SJCRH30 (cell line): ENCODE data around the gene WDFY2. TPM values are rescaled to one million over a fixed set of nuclear protein-coding genes. Genes with fewer than 3 reads are reported as not detected.
"Not testable (repeated sequence)": the region's sequence is repeated elsewhere in the genome, so short reads cannot be mapped to it uniquely, and the experiment has no call there.

Experiments used
- DNase-seq, 2 experiments: peaks; one replicate each; pipeline ENCODE4 v3.0.0-alpha.2; 2015 to 2020
- H3K27ac ChIP-seq: fragments of 250-450 bp; sonication (Bioruptor Pico); 2 replicates; pipeline ENCODE4 v1.5.1; 2020; ENCODE audit warnings: mild to moderate bottlenecking, moderate library complexity
- H3K27me3 ChIP-seq: fragments of 250-450 bp; sonication (Bioruptor Pico); 2 replicates; pipeline ENCODE4 v1.5.1; 2020; ENCODE audit warnings: mild to moderate bottlenecking, moderate library complexity
- H3K36me3 ChIP-seq: fragments of 250-450 bp; sonication (Bioruptor Pico); 2 replicates; pipeline ENCODE4 v1.5.1; 2020; ENCODE audit warnings: mild to moderate bottlenecking, moderate library complexity
- H3K4me1 ChIP-seq: fragments of 250-450 bp; sonication (Bioruptor Pico); 2 replicates; pipeline ENCODE4 v1.5.1; 2020; ENCODE audit warnings: mild to moderate bottlenecking, moderate library complexity
- H3K4me3 ChIP-seq: fragments of 250-450 bp; sonication (Bioruptor Pico); 2 replicates; pipeline ENCODE4 v1.5.1; 2020; ENCODE audit warnings: mild to moderate bottlenecking, moderate library complexity
- H3K9me3 ChIP-seq: fragments of 250-450 bp; sonication (Bioruptor Pico); replicated peaks from 2 replicates; pipeline ENCODE4 v1.5.1; 2020; ENCODE audit warnings: mild to moderate bottlenecking, moderate library complexity
- total RNA-seq: library from RNA; depleted of rRNA; stranded (reverse); fragments of >200 nt; shearing (Covaris generic); gene quantifications from 2 replicates; pipeline ENCODE4 v1.2.3, GENCODE V29; 2014

The WDFY2 gene
- total RNA-seq, 1 experiment from 2014 or later: 13.2 TPM

GRCh38 chr13:51556740-51557139, 27.5 kb upstream of the WDFY2 start:
- Histone ChIP-seq H3K27me3 (no peaks in the 10 kb centered on the region), H3K4me1 (no peaks in the 10 kb centered on the region), H3K27ac (no peak overlapping the region), H3K9me3 (no peaks in the 10 kb centered on the region; the same call in 1 of the 2 replicates), H3K4me3 (no peak overlapping the region), H3K36me3 (no peaks in the 10 kb centered on the region)
- DNase-seq: no peak

GRCh38 chr13:51557438-51557837, 26.8 kb upstream of the WDFY2 start:
- Histone ChIP-seq H3K27ac (no peak overlapping the region), H3K27me3 (no peaks in the 10 kb centered on the region)

GRCh38 chr13:51557875-51558612, 26.2 kb upstream of the WDFY2 start:
- no peak for DNase-seq
- H3K36me3 ChIP-seq: no peaks in the 10 kb centered on the region
- H3K4me3 ChIP-seq: no peak overlapping the region
- H3K27ac ChIP-seq: no peak overlapping the region
- no peaks in the 10 kb centered on the region; the same call in 1 of the 2 replicates for H3K9me3 ChIP-seq
- no peaks in the 10 kb centered on the region for H3K4me1 ChIP-seq
- no peaks in the 10 kb centered on the region for H3K27me3 ChIP-seq

More at GRCh38 chr13:51557438-51557837, 26.8 kb upstream of the WDFY2 start:
- Histone ChIP-seq H3K9me3 (no peaks in the 10 kb centered on the region; the same call in 1 of the 2 replicates), H3K4me3 (no peak overlapping the region), H3K36me3 (no peaks in the 10 kb centered on the region), H3K4me1 (no peaks in the 10 kb centered on the region)
- no peak for DNase-seq

- no peaks in the 10 kb centered on the region; the same call in 1 of the 2 replicates for H3K9me3 ChIP-seq
- H3K4me3 ChIP-seq: no peak overlapping the region
- H3K4me1 ChIP-seq: no peaks in the 10 kb centered on the region
- no peaks in the 10 kb centered on the region for H3K27me3 ChIP-seq
- H3K27ac ChIP-seq: no peak overlapping the region
- DNase-seq: no peak
- no peaks in the 10 kb centered on the region for H3K36me3 ChIP-seq
Observed at GRCh38 chr13:51559946-51560735, 24.1 kb upstream of the WDFY2 start.

- Histone ChIP-seq H3K27me3 (no peaks in the 10 kb centered on the region), H3K4me3 (no peak overlapping the region), H3K36me3 (no peaks in the 10 kb centered on the region), H3K27ac (no peak overlapping the region), H3K9me3 (no peaks in the 10 kb centered on the region; the same call in 1 of the 2 replicates), H3K4me1 (no peaks in the 10 kb centered on the region)
- DNase-seq: no peak
Observed at GRCh38 chr13:51562011-51562671, 22.1 kb upstream of the WDFY2 start.

- H3K36me3 ChIP-seq: no peaks in the 10 kb centered on the region
- H3K27ac ChIP-seq: no peak overlapping the region
- no peak for DNase-seq
- no peaks in the 10 kb centered on the region for H3K4me1 ChIP-seq
- H3K4me3 ChIP-seq: no peak overlapping the region
- H3K9me3 ChIP-seq: no peaks in the 10 kb centered on the region; the same call in 1 of the 2 replicates
- H3K27me3 ChIP-seq: no peaks in the 10 kb centered on the region
Observed at GRCh38 chr13:51564252-51564651, 20.0 kb upstream of the WDFY2 start.

- Histone ChIP-seq H3K4me3 (no peak overlapping the region), H3K27ac (no peak overlapping the region), H3K4me1 (no peaks in the 10 kb centered on the region), H3K9me3 (no peaks in the 10 kb centered on the region; the same call in 1 of the 2 replicates), H3K27me3 (no peaks in the 10 kb centered on the region), H3K36me3 (no peaks in the 10 kb centered on the region)
- DNase-seq: no peak
Observed at GRCh38 chr13:51564671-51565070, 19.6 kb upstream of the WDFY2 start.

- DNase-seq, H3K36me3 ChIP-seq, H3K4me3 ChIP-seq, H3K9me3 ChIP-seq, H3K4me1 ChIP-seq, H3K27me3 ChIP-seq, H3K27ac ChIP-seq: not testable (repeated sequence)
Observed at GRCh38 chr13:51569001-51569400, 15.3 kb upstream of the WDFY2 start.

GRCh38 chr13:51576754-51577153, 7.5 kb upstream of the WDFY2 start:
- Histone ChIP-seq H3K36me3 (no peaks in the 10 kb centered on the region), H3K9me3 (no peaks in the 10 kb centered on the region), H3K4me3 (no peak overlapping the region), H3K4me1 (no peaks in the 10 kb centered on the region), H3K27me3 (no peaks in the 10 kb centered on the region), H3K27ac (no peak overlapping the region)
- no peak for DNase-seq

GRCh38 chr13:51577690-51578089, 6.6 kb upstream of the WDFY2 start:
- H3K36me3 ChIP-seq: no peaks in the 10 kb centered on the region
- no peaks in the 10 kb centered on the region for H3K27me3 ChIP-seq
- no peaks in the 10 kb centered on the region for H3K4me1 ChIP-seq
- H3K27ac ChIP-seq: no peak overlapping the region
- no peak overlapping the region for H3K4me3 ChIP-seq
- no peaks in the 10 kb centered on the region for H3K9me3 ChIP-seq
- DNase-seq: no peak

GRCh38 chr13:51579676-51580075, 4.6 kb upstream of the WDFY2 start:
- H3K4me3 ChIP-seq: no peak overlapping the region
- no peaks in the 10 kb centered on the region for H3K36me3 ChIP-seq
- H3K27ac ChIP-seq: no peak overlapping the region
- no peaks in the 10 kb centered on the region for H3K9me3 ChIP-seq
- no peaks in the 10 kb centered on the region for H3K27me3 ChIP-seq
- DNase-seq: no peak
- no peaks in the 10 kb centered on the region for H3K4me1 ChIP-seq

- Histone ChIP-seq H3K4me1 (peaks cover 4% of the 10 kb centered on the region; the same call in 1 of the 2 replicates), H3K36me3 (no peaks in the 10 kb centered on the region), H3K27ac (no peak overlapping the region), H3K27me3 (no peaks in the 10 kb centered on the region), H3K9me3 (no peaks in the 10 kb centered on the region), H3K4me3 (no peak overlapping the region)
- no peak for DNase-seq
Observed at GRCh38 chr13:51581148-51581820, 3.0 kb upstream of the WDFY2 start.

- Histone ChIP-seq H3K36me3 (no peaks in the 10 kb centered on the region), H3K4me1 (peaks cover 6% of the 10 kb centered on the region; the same call in 1 of the 2 replicates), H3K4me3 (peak overlapping the region; percentile 86), H3K27me3 (no peaks in the 10 kb centered on the region), H3K9me3 (no peaks in the 10 kb centered on the region), H3K27ac (peak overlapping the region; percentile 76)
- no peak for DNase-seq
Observed at GRCh38 chr13:51583469-51583874, 790 bp upstream of the WDFY2 start.
